Astrocyte (in vitro differentiated cells and primary cell): ENCODE results near the gene BPIFB1. TPM values are rescaled to one million over a fixed set of nuclear protein-coding genes. Genes with fewer than 3 reads are reported as not detected.

Experiments used
- DNase-seq: peaks from one replicate; pipeline ENCODE4 v3.0.0-alpha.2; 2010; ENCODE audit warnings: low read depth
- FAIRE-seq: peaks from 2 replicates; lab custom pipeline; 2011; peaks lifted over from hg19 to GRCh38; lab: Jason Lieb, UNC
- H2AFZ ChIP-seq: 2 replicates; pipeline ENCODE4 v1.6.0; 2012; ENCODE audit warnings: low read depth, low read length, inconsistent platforms
- H3K27ac ChIP-seq: 2 replicates; pipeline ENCODE4 v1.5.1; 2011; ENCODE audit warnings: low read depth, low read length, inconsistent platforms
- H3K27me3 ChIP-seq: 2 replicates; pipeline ENCODE4 v1.6.0; 2011; ENCODE audit warnings: low read length, inconsistent platforms; ENCODE audit not compliant: insufficient read depth
- H3K36me3 ChIP-seq: 2 replicates; pipeline ENCODE4 v1.5.1; 2011; ENCODE audit warnings: low read length, inconsistent platforms; ENCODE audit not compliant: insufficient read depth
- H3K4me1 ChIP-seq: 2 replicates; pipeline ENCODE4 v1.5.1; 2011; ENCODE audit warnings: low read length, inconsistent platforms; ENCODE audit not compliant: insufficient read depth
- H3K4me2 ChIP-seq: 2 replicates; pipeline ENCODE4 v1.6.0; 2012; ENCODE audit warnings: low read length, inconsistent platforms
- H3K4me3 ChIP-seq: 2 replicates; pipeline ENCODE4 v1.5.1; 2011; ENCODE audit warnings: low read depth, mild to moderate bottlenecking, low read length, inconsistent platforms; ENCODE audit not compliant: insufficient read depth
- H3K79me2 ChIP-seq: 2 replicates; pipeline ENCODE4 v1.6.0; 2012; ENCODE audit warnings: mild to moderate bottlenecking, low read length, inconsistent platforms; ENCODE audit not compliant: insufficient read depth
- H3K9ac ChIP-seq: 2 replicates; pipeline ENCODE4 v1.6.0; 2012; ENCODE audit warnings: mild to moderate bottlenecking, low read length, inconsistent platforms
- H3K9me3 ChIP-seq: 2 replicates; pipeline ENCODE4 v1.5.1; 2012; ENCODE audit warnings: low read depth, mild to moderate bottlenecking, low read length, inconsistent platforms; ENCODE audit not compliant: insufficient read depth
- H4K20me1 ChIP-seq: 2 replicates; pipeline ENCODE4 v1.6.0; 2012; ENCODE audit warnings: low read length, inconsistent platforms; ENCODE audit not compliant: insufficient read depth
- H3K27ac Mint-ChIP-seq: one replicate; pipeline ENCODE4 v1.8.0; 2021; ENCODE audit warnings: mild to moderate bottlenecking, mixed read lengths; ENCODE audit not compliant: unreplicated experiment
- H3K27me3 Mint-ChIP-seq: one replicate; pipeline ENCODE4 v1.8.0; 2021; ENCODE audit warnings: low read depth, mixed read lengths; ENCODE audit not compliant: unreplicated experiment
- H3K36me3 Mint-ChIP-seq: one replicate; pipeline ENCODE4 v1.8.0; 2021; ENCODE audit warnings: low read depth, mixed read lengths; ENCODE audit not compliant: unreplicated experiment
- H3K4me1 Mint-ChIP-seq: one replicate; pipeline ENCODE4 v1.8.0; 2021; ENCODE audit warnings: low read depth, mixed read lengths; ENCODE audit not compliant: unreplicated experiment
- H3K4me3 Mint-ChIP-seq: one replicate; pipeline ENCODE4 v1.8.0; 2021; ENCODE audit warnings: mild to moderate bottlenecking, moderate library complexity, mixed read lengths; ENCODE audit not compliant: unreplicated experiment
- H3K9me3 Mint-ChIP-seq: one replicate; pipeline ENCODE4 v1.8.0; 2021; ENCODE audit warnings: mild to moderate bottlenecking, mixed read lengths; ENCODE audit not compliant: unreplicated experiment
- EZH2 ChIP-seq: IDR thresholded peaks from 2 replicates; pipeline ENCODE4 v1.6.1; 2012; ENCODE audit warnings: mild to moderate bottlenecking, low read length, inconsistent platforms; ENCODE audit not compliant: insufficient read depth
- total RNA-seq: library from RNA; stranded (reverse); gene quantifications from 2 replicates; pipeline ENCODE4 v1.2.1, GENCODE V29; 2021
- TF ChIP-seq, protein P1 (sequence below): IDR thresholded peaks from 2 replicates; pipeline ENCODE4 v1.5.1; 2011; ENCODE audit warnings: low read depth, mild to moderate bottlenecking, inconsistent platforms, low read length, moderate library complexity; ENCODE audit not compliant: insufficient read depth

The BPIFB1 gene
- total RNA-seq, 1 donor from 2014 or later: not detected

DNA sequence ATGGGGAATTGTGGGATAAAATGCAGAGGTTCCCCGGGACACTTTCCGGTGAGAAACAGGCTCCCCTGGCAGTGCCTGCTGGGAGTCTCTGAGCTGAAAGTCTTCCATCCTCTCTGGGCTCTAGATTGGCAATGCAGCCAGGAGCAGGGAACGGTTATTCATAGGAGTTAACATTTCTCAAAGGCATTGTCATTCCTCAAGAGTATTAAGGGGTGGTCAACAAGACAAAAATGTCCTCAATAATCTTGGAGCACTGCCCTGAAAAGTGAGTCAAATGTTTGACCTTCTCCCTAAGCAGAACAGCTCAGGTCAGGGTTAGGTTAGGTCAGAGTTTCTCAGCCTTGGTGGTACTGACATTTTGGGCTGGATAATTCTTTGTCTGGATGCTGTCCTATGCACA, 13.2 kb downstream of the BPIFB1 start:
- Histone ChIP-seq H3K9me3 (no peaks in the 10 kb centered on the region), H4K20me1 (no peaks in the 10 kb centered on the region), H3K9ac (no peak overlapping the region), H2AFZ (no peak overlapping the region), H3K36me3 (no peaks in the 10 kb centered on the region), H3K27ac (no peak overlapping the region), H3K79me2 (no peaks in the 10 kb centered on the region), H3K4me3 (no peak overlapping the region), H3K4me1 (no peaks in the 10 kb centered on the region), H3K4me2 (no peak overlapping the region), H3K27me3 (peaks cover 2% of the 10 kb centered on the region)
- H3K4me1 Mint-ChIP-seq: no peaks in the 10 kb centered on the region
- no peaks in the 10 kb centered on the region for H3K9me3 Mint-ChIP-seq
- no peaks in the 10 kb centered on the region for H3K36me3 Mint-ChIP-seq
- FAIRE-seq: no peak
- TF ChIP-seq, protein P1, sequence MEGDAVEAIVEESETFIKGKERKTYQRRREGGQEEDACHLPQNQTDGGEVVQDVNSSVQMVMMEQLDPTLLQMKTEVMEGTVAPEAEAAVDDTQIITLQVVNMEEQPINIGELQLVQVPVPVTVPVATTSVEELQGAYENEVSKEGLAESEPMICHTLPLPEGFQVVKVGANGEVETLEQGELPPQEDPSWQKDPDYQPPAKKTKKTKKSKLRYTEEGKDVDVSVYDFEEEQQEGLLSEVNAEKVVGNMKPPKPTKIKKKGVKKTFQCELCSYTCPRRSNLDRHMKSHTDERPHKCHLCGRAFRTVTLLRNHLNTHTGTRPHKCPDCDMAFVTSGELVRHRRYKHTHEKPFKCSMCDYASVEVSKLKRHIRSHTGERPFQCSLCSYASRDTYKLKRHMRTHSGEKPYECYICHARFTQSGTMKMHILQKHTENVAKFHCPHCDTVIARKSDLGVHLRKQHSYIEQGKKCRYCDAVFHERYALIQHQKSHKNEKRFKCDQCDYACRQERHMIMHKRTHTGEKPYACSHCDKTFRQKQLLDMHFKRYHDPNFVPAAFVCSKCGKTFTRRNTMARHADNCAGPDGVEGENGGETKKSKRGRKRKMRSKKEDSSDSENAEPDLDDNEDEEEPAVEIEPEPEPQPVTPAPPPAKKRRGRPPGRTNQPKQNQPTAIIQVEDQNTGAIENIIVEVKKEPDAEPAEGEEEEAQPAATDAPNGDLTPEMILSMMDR: no peak
- TF ChIP-seq EZH2: no peak
- no peak overlapping the region for H3K4me3 Mint-ChIP-seq
- H3K27me3 Mint-ChIP-seq: peaks cover 40% of the 10 kb centered on the region
- no peak for DNase-seq
- no peak overlapping the region for H3K27ac Mint-ChIP-seq

DNA sequence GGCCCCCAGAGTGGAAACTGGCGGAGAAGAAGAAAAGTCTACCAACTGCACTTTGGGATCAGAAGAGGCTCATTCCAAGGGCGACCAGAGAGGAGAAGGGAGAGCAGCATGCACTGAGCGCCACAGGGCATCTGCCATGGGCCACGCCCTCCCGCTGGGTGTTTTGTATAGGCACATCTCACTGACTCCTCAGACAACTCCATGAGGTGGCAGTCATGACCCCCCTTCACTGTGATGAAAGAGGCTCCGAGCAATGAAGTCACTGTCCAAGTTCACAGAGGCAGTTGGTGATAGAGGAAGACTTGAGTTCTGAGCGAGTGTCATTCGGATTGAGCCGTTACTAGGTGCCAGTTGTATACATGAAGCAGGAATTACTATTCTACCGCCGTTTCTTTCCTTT, 15.4 kb downstream of the BPIFB1 start:
- Histone ChIP-seq H3K27ac (no peak overlapping the region), H3K4me2 (no peak overlapping the region), H3K9me3 (no peaks in the 10 kb centered on the region), H4K20me1 (no peaks in the 10 kb centered on the region), H3K79me2 (no peaks in the 10 kb centered on the region), H3K27me3 (no peaks in the 10 kb centered on the region), H3K4me1 (no peaks in the 10 kb centered on the region), H3K9ac (no peak overlapping the region), H2AFZ (no peak overlapping the region), H3K4me3 (no peak overlapping the region), H3K36me3 (no peaks in the 10 kb centered on the region)
- H3K27ac Mint-ChIP-seq: no peak overlapping the region
- TF ChIP-seq, protein P1: no peak
- no peak for TF ChIP-seq EZH2
- no peak overlapping the region for H3K4me3 Mint-ChIP-seq
- H3K4me1 Mint-ChIP-seq: peaks cover 2% of the 10 kb centered on the region
- H3K36me3 Mint-ChIP-seq: no peaks in the 10 kb centered on the region
- DNase-seq: no peak
- H3K9me3 Mint-ChIP-seq: no peaks in the 10 kb centered on the region
- FAIRE-seq: no peak
- peaks cover 41% of the 10 kb centered on the region for H3K27me3 Mint-ChIP-seq

DNA sequence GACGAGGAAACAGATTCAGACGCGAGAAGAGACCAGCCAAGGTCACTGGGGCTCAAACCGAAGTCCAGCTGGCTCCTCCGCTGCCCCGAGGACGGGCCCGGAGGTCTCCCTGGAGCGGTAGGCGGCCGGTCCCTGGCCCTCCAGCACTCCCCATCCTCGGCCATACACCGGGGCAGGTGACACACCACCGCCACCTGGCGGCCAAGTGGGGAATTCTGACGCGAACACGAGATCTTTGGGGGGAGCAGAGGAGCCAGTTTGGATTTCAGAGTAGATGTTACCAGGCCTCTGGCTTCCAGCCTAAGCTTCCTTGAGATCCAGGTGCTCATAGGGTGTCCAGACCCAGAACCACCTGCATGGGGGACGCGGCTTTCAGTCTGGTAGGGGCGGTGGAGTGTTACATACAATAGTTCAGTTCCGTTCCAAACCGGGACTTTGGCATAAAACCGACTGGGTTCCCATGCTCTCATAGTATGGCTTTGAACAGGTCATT, 16.1 kb downstream of the BPIFB1 start:
- H3K9ac ChIP-seq: no peak overlapping the region
- H3K4me3 ChIP-seq: no peak overlapping the region
- peak overlapping the region; percentile 21 for H2AFZ ChIP-seq
- no peaks in the 10 kb centered on the region for H3K27me3 ChIP-seq
- no peak for FAIRE-seq
- no peak overlapping the region for H3K27ac ChIP-seq
- no peaks in the 10 kb centered on the region for H4K20me1 ChIP-seq
- no peaks in the 10 kb centered on the region for H3K79me2 ChIP-seq
- H3K4me1 ChIP-seq: no peaks in the 10 kb centered on the region
- Mint-ChIP-seq H3K27me3 (peaks cover 45% of the 10 kb centered on the region), H3K9me3 (no peaks in the 10 kb centered on the region), H3K4me1 (peaks cover 2% of the 10 kb centered on the region), H3K27ac (no peak overlapping the region), H3K4me3 (no peak overlapping the region), H3K36me3 (no peaks in the 10 kb centered on the region)
- H3K9me3 ChIP-seq: no peaks in the 10 kb centered on the region
- no peaks in the 10 kb centered on the region for H3K36me3 ChIP-seq
- no peak overlapping the region for H3K4me2 ChIP-seq
- TF ChIP-seq, protein P1: peak; percentile 70
- TF ChIP-seq EZH2: no peak
- peak; percentile 6 for DNase-seq
